HG03521 (cell line): ENCODE data around the gene CHRNE.
"Not testable (repeated sequence)": the region's sequence is repeated elsewhere in the genome, so short reads cannot be mapped to it uniquely, and the experiment has no call there.

Source experiments
- ATAC-seq: cut with Tn5 transposase; IDR thresholded peaks from one replicate; pipeline ENCODE4 v1.9.1; 2021; ENCODE audit warnings: mild to moderate bottlenecking, moderate library complexity; ENCODE audit not compliant: unreplicated experiment

The CHRNE gene

GRCh38 chr17:4857347-4857746 is 45.6 kb downstream of the CHRNE start:
- not testable (repeated sequence) for ATAC-seq

GRCh38 chr17:4856937-4857314 is 46.0 kb downstream of the CHRNE start:
- no peak for ATAC-seq

- ATAC-seq: no peak
These were observed 46.5 kb downstream of the CHRNE start for GRCh38 chr17:4856271-4856936.

- no peak for ATAC-seq
These were observed 48.7 kb downstream of the CHRNE start for GRCh38 chr17:4854111-4854681.

GRCh38 chr17:4853208-4853671 is 49.7 kb downstream of the CHRNE start:
- ATAC-seq: no peak

- ATAC-seq: no peak
These were observed 50.2 kb downstream of the CHRNE start for GRCh38 chr17:4852567-4853207.

GRCh38 chr17:4851084-4851483 is 51.8 kb downstream of the CHRNE start:
- ATAC-seq: no peak

GRCh38 chr17:4850246-4850645 is 52.7 kb downstream of the CHRNE start:
- ATAC-seq: no peak

- ATAC-seq: no peak
These were observed 53.8 kb downstream of the CHRNE start for GRCh38 chr17:4849011-4849536.
